IMR-90 (cell line): ENCODE data around the gene STUB1. TPM values are rescaled to one million over a fixed set of nuclear protein-coding genes. Genes with fewer than 3 reads are reported as not detected.
A peak's percentile ranks its signal among the peaks of the same experiment; 100 is the strongest.

Source experiments
- ATAC-seq: fragments of 200-7000 bp; cut with Tn5 transposase; 2 replicates; pipeline ENCODE4 v1.9.1; 2020; ENCODE audit warnings: low read depth, mild to moderate bottlenecking, moderate library complexity
- BruUV-seq: library from RNA; stranded (reverse); fragments of 400-500 nt; replicated peaks from 2 replicates; lab custom pipeline; 2021; lab: Mats Ljungman, UMichigan
- CTCF ChIA-PET: fragments of 300-600 bp; formaldehyde crosslinking; extraction: SDS; loops from one replicate; lab custom pipeline; 2021; ENCODE audit warnings: antibody characterized with exemption; lab: Yijun Ruan, JAX
- POLR2A ChIA-PET: fragments of 300-600 bp; sonication (Branson Sonifier 250); formaldehyde crosslinking; loops from one replicate; lab custom pipeline; 2022; ENCODE audit warnings: antibody characterized with exemption; ENCODE audit not compliant: unreplicated experiment; lab: Charles Lee
- DNase-seq: peaks from one replicate; pipeline ENCODE4 v3.0.0; 2013
- H2AFZ ChIP-seq: replicated peaks from 2 replicates; pipeline ENCODE3; 2013; ENCODE audit warnings: low read length, mild to moderate bottlenecking; ENCODE audit not compliant: poor library complexity
- H2AK5ac ChIP-seq: 2 replicates; pipeline ENCODE4 v1.6.1; 2013; ENCODE audit warnings: low read depth, low read length, inconsistent platforms
- H2AK9ac ChIP-seq: replicated peaks from 2 replicates; pipeline ENCODE3; 2013; ENCODE audit warnings: mild to moderate bottlenecking, low read depth, low read length, moderate library complexity; ENCODE audit not compliant: poor library complexity
- H2BK120ac ChIP-seq: 2 replicates; pipeline ENCODE4 v1.6.1; 2013; ENCODE audit warnings: low read depth, low read length, inconsistent platforms
- H2BK15ac ChIP-seq: 3 replicates; pipeline ENCODE4 v1.6.1; 2013; ENCODE audit warnings: low read depth, low read length, inconsistent platforms
- H2BK20ac ChIP-seq: 2 replicates; pipeline ENCODE4 v1.6.1; 2013; ENCODE audit warnings: low read depth, mild to moderate bottlenecking, inconsistent platforms, low read length, moderate library complexity
- H2BK5ac ChIP-seq: 2 replicates; pipeline ENCODE4 v1.6.1; 2013; ENCODE audit warnings: mild to moderate bottlenecking, low read depth, low read length, inconsistent platforms; ENCODE audit not compliant: poor library complexity, severe bottlenecking
- H3K14ac ChIP-seq: replicated peaks from 2 replicates; pipeline ENCODE4 v1.6.1; 2013; ENCODE audit warnings: low read depth, low read length, inconsistent platforms
- H3K18ac ChIP-seq: 2 replicates; pipeline ENCODE4 v1.6.1; 2013; ENCODE audit warnings: low read depth, low read length, control low read depth
- H3K23ac ChIP-seq: 2 replicates; pipeline ENCODE4 v1.6.1; 2013; ENCODE audit warnings: low read depth, low read length, inconsistent platforms
- H3K27ac ChIP-seq: 2 replicates; pipeline ENCODE4 v1.5.1; 2013; ENCODE audit warnings: mild to moderate bottlenecking, control low read depth, low read length; ENCODE audit not compliant: insufficient read depth
- H3K27me3 ChIP-seq: 2 replicates; pipeline ENCODE4 v1.6.1; 2013; ENCODE audit warnings: low read length; ENCODE audit not compliant: control insufficient read depth, insufficient read depth
- H3K36me3 ChIP-seq: 2 replicates; pipeline ENCODE4 v1.6.1; 2013; ENCODE audit warnings: low read length, mixed read lengths; ENCODE audit not compliant: control insufficient read depth, insufficient read depth
- H3K4ac ChIP-seq: 2 replicates; pipeline ENCODE4 v1.6.1; 2013; ENCODE audit warnings: low read depth, low read length, inconsistent platforms
- H3K4me1 ChIP-seq: 2 replicates; pipeline ENCODE4 v1.6.1; 2013; ENCODE audit warnings: low read length, mixed read lengths; ENCODE audit not compliant: control insufficient read depth, insufficient read depth
- H3K4me2 ChIP-seq: 2 replicates; pipeline ENCODE4 v1.6.1; 2013; ENCODE audit warnings: low read depth, mild to moderate bottlenecking, control low read depth, low read length, moderate library complexity
- H3K4me3 ChIP-seq: 2 replicates; pipeline ENCODE4 v1.5.1; 2013; ENCODE audit warnings: low read depth, mild to moderate bottlenecking, control low read depth, low read length, moderate library complexity; ENCODE audit not compliant: insufficient read depth
- H3K56ac ChIP-seq: 2 replicates; pipeline ENCODE4 v1.6.1; 2013; ENCODE audit warnings: low read length, inconsistent platforms; ENCODE audit not compliant: insufficient read depth; ENCODE audit errors: extremely low read depth
- H3K79me1 ChIP-seq, 2 experiments: 2 replicates each; pipeline ENCODE4 v1.6.1; 2013; ENCODE audit warnings: low read length in 2 of 2, inconsistent platforms in 1 of 2, low read depth in 1 of 2
- H3K9ac ChIP-seq: 2 replicates; pipeline ENCODE4 v1.6.1; 2013; ENCODE audit warnings: low read depth, low read length, control low read depth
- H3K9me1 ChIP-seq: 2 replicates; pipeline ENCODE4 v1.6.1; 2013; ENCODE audit warnings: low read length, inconsistent platforms; ENCODE audit not compliant: insufficient read depth
- H3K9me3 ChIP-seq: 2 replicates; pipeline ENCODE4 v1.6.1; 2013; ENCODE audit warnings: low read length; ENCODE audit not compliant: control insufficient read depth, insufficient read depth
- H4K20me1 ChIP-seq: 2 replicates; pipeline ENCODE4 v1.6.1; 2013; ENCODE audit warnings: low read length, inconsistent platforms; ENCODE audit not compliant: insufficient read depth
- H4K5ac ChIP-seq: 2 replicates; pipeline ENCODE4 v1.6.1; 2013; ENCODE audit warnings: mild to moderate bottlenecking, low read depth, low read length, control low read depth
- H4K8ac ChIP-seq, 2 experiments: 2 replicates each; pipeline ENCODE4 v1.6.1; 2013; ENCODE audit warnings: low read depth in 2 of 2, low read length in 2 of 2, control low read depth in 1 of 2, inconsistent platforms in 1 of 2
- H4K91ac ChIP-seq: 2 replicates; pipeline ENCODE4 v1.6.1; 2013; ENCODE audit warnings: low read depth, low read length, inconsistent platforms; ENCODE audit not compliant: insufficient read depth
- BHLHE40 ChIP-seq: fragments of 150-350 bp; IDR thresholded peaks from 2 replicates; pipeline ENCODE4 v1.6.1; 2016; ENCODE audit warnings: mild to moderate bottlenecking, low read depth, low read length
- CEBPB ChIP-seq: IDR thresholded peaks from 2 replicates; pipeline ENCODE4 v1.6.1; 2012; ENCODE audit warnings: low read depth, low read length, improper control_type of control experiment
- CHD1 ChIP-seq: IDR thresholded peaks from 2 replicates; pipeline ENCODE4 v1.6.1; 2012; ENCODE audit warnings: low read depth, low read length, improper control_type of control experiment
- MAFK ChIP-seq: IDR thresholded peaks from 2 replicates; pipeline ENCODE4 v1.6.1; 2012; ENCODE audit warnings: low read depth, low read length, improper control_type of control experiment
- MAZ ChIP-seq: IDR thresholded peaks from 2 replicates; pipeline ENCODE4 v1.6.1; 2012; ENCODE audit warnings: low read depth, mild to moderate bottlenecking, low read length, improper control_type of control experiment, moderate library complexity, borderline replicate concordance
- MXI1 ChIP-seq: IDR thresholded peaks from 2 replicates; pipeline ENCODE4 v1.6.1; 2012; ENCODE audit warnings: low read depth, mild to moderate bottlenecking, low read length, moderate library complexity, borderline replicate concordance
- POLR2A ChIP-seq: IDR thresholded peaks from 2 replicates; pipeline ENCODE4 v1.6.1; 2012; ENCODE audit warnings: mild to moderate bottlenecking, low read depth, low read length
- RCOR1 ChIP-seq: IDR thresholded peaks from 2 replicates; pipeline ENCODE4 v1.6.1; 2012; ENCODE audit warnings: mild to moderate bottlenecking, low read length, improper control_type of control experiment; ENCODE audit not compliant: insufficient replicate concordance
- RFX5 ChIP-seq: IDR thresholded peaks from 2 replicates; pipeline ENCODE4 v1.8.0; 2012; ENCODE audit warnings: low read depth, mild to moderate bottlenecking, low read length, moderate library complexity
- SMC3 ChIP-seq: fragments of 150-350 bp; IDR thresholded peaks from 2 replicates; pipeline ENCODE4 v1.6.1; 2016; ENCODE audit warnings: low read depth, mild to moderate bottlenecking, antibody characterized with exemption, low read length, moderate library complexity
- WGBS, 2 experiments: methylation state at CpG; one replicate each; pipeline versions ENCODE4 v1.1.5 to v1.1.7; 2013; ENCODE audit warnings: missing lambda C conversion rate in 2 of 2; ENCODE audit not compliant: insufficient read length in 1 of 2; ENCODE audit errors: extremely low coverage in 2 of 2; 5-methylcytosine and 5-hydroxymethylcytosine counted together
- dilution Hi-C: fragments of 300-500 bp; cut with HindIII; formaldehyde crosslinking; loops from one replicate; pipeline ENCODE4 v1.14.3; 2018; ENCODE audit warnings: low sequenced_read_pairs; ENCODE audit not compliant: unreplicated experiment
- in situ Hi-C: fragments of 300-500 bp; cut with MboI; formaldehyde crosslinking; loops from 3 replicates; pipeline ENCODE4 v1.14.3; 2019; ENCODE audit warnings: low sequenced_read_pairs, inconsistent platforms, mixed read lengths
- intact Hi-C: fragments of 100-400 bp; cut with micrococcal nuclease; formaldehyde crosslinking; loops from 2 replicates; pipeline ENCODE4 v1.10.0; 2022
- polyA plus RNA-seq, 3 experiments: library from polyadenylated mRNA; depleted of rRNA; stranded (reverse); fragments of >200 nt; gene quantifications; 2 replicates each; pipeline ENCODE4 v1.2.3, GENCODE V29; 2012; ENCODE audit warnings: low replicate concordance in 1 of 3
- total RNA-seq: library from RNA; depleted of rRNA; stranded (reverse); fragments of >200 nt; gene quantifications from 2 replicates; pipeline ENCODE4 v1.2.3, GENCODE V29; 2012
- TF ChIP-seq, protein P1 (sequence below): fragments of 150-350 bp; IDR thresholded peaks from 2 replicates; pipeline ENCODE4 v1.6.1; 2017; ENCODE audit warnings: mild to moderate bottlenecking, antibody characterized with exemption, low read length, low read depth
- TF ChIP-seq, protein P2 (sequence below): conservative IDR thresholded peaks from 2 replicates; pipeline ENCODE4 v1.5.1; 2012; ENCODE audit warnings: mild to moderate bottlenecking, low read depth, low read length, improper control_type of control experiment

Gene STUB1
- total and polyA plus RNA-seq, 2 of the 4 experiments (the other 2 are of a cell fraction), result 183 to 186 TPM

DNA sequence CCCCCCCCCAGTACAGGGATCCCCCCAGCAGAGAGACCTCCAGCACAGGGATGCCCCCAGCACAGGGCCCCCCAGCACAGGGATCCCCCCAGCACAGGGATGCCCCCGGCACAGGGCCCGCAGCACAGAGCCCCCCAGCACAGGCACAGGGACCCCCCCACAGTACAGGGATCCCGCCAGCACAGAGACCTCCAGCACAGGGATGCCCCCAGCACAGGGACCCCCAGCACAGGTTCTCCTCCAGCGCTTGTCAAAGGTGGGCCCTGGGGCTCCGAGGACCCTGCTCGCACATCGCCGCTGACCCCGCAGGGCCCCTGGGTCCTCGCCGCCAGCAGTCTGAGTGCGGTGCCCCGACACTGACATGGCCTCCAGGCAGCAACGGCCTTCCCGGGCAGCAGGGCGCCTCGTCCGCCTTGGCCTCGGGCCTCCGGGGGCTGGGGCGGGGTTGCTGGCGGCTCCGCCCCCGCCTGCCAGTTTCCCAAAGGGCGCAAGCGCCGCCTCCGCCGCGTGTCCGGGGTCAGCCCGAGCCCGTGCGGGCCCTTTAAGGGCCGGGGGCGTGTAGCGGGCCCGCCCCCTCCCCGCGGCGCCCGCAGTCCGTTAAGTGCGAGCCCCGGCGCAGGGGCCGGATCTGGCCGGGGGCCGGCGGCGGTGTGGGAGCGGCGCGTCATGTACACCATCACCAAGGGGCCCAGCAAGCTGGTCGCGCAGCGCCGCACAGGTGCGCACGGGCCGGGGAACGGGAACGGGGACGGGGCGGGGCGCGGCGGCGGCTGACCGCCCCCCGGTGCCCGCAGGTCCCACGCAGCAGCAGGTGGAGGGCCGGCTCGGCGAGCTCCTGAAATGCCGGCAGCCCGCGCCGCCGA lies 38.7 kb upstream of the STUB1 start, which contains the start of gene MCRIP2:
Gene MCRIP2 (plus strand): TSS at position 503 of the 863 bp plus-strand sequence. CDS start 164 bp downstream, at position 667.
- BruUV-seq, result no TSS peak
- CTCF ChIA-PET, result interaction anchor here (0.6 kb wide), 2 partner anchors 50 to 255 kb away, joined by 3 read pairs; no protein-coding TSS in a partner anchor
- in situ Hi-C loops, result loop anchor here (10.0 kb wide), 1 partner anchor 247 kb away; the partner anchor contains the start of gene NME4

More for the DNA sequence above, 38.7 kb upstream of the STUB1 start, which contains the start of gene MCRIP2:
- Histone ChIP-seq H3K4ac (peak within 1 kb of the TSS; percentile 74), H3K56ac (peak within 1 kb of the TSS; percentile 62; the same call in 1 of the 2 replicates), H2BK5ac (peak within 1 kb of the TSS; percentile 80), H3K27me3 (no peaks in the 10 kb centered on the region), H3K27ac (peak within 1 kb of the TSS; percentile 96), H3K9ac (peak within 1 kb of the TSS; percentile 99), H2AK9ac (peak within 1 kb of the TSS; percentile 91), H2AK5ac (peak within 1 kb of the TSS; percentile 37), H2AFZ (peak within 1 kb of the TSS; percentile 90), H3K14ac (peak within 1 kb of the TSS; percentile 95), H3K36me3 (no peaks in the 10 kb centered on the region), H4K20me1 (peaks cover under 1% of the 10 kb centered on the region; the same call in 1 of the 2 replicates), H2BK20ac (no peak within 1 kb of the TSS), H2BK15ac (no peak within 1 kb of the TSS), H3K18ac (peak within 1 kb of the TSS; percentile 95), H3K79me1 (peaks cover 3 to 32% of the 10 kb centered on the region in 2 experiments; a peak in 2 of 4 replicates), H3K9me1 (peaks cover 11% of the 10 kb centered on the region; the same call in 1 of the 2 replicates), H3K4me2 (peak within 1 kb of the TSS; percentile 99), H4K5ac (peak within 1 kb of the TSS; percentile 98), H4K8ac (peak within 1 kb of the TSS; percentile 92 to 94; a peak in 3 of 4 replicates), H4K91ac (peak within 1 kb of the TSS; percentile 26), H3K23ac (peak within 1 kb of the TSS; percentile 79; the same call in 1 of the 2 replicates), H3K4me1 (peaks cover 13% of the 10 kb centered on the region), H3K4me3 (peak within 1 kb of the TSS; percentile 100), H2BK120ac (0 out of 2 replicates have a peak within 1 kb of the TSS, but pooled peaks have one; percentile 1), H3K9me3 (no peaks in the 10 kb centered on the region)
- WGBS, 2 experiments, result 1% methylated on average over 43 of the region's 81 CpGs; no CpG with 5 or more reads in 1 of the 2 experiments
- TF ChIP-seq MAZ (peak; percentile 76; the same call in 1 of the 2 replicates), CEBPB (no peak), BHLHE40 (peak; percentile 66), POLR2A (0 out of 2 replicates have a peak, but pooled peaks have one; percentile 24), CHD1 (no peak), RFX5 (no peak), MXI1 (peak; percentile 73; the same call in 1 of the 2 replicates), RCOR1 (no peak), SMC3 (no peak), MAFK (no peak)
- TF ChIP-seq, protein P1, sequence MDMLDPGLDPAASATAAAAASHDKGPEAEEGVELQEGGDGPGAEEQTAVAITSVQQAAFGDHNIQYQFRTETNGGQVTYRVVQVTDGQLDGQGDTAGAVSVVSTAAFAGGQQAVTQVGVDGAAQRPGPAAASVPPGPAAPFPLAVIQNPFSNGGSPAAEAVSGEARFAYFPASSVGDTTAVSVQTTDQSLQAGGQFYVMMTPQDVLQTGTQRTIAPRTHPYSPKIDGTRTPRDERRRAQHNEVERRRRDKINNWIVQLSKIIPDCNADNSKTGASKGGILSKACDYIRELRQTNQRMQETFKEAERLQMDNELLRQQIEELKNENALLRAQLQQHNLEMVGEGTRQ, result no peak
- TF ChIP-seq, protein P2, sequence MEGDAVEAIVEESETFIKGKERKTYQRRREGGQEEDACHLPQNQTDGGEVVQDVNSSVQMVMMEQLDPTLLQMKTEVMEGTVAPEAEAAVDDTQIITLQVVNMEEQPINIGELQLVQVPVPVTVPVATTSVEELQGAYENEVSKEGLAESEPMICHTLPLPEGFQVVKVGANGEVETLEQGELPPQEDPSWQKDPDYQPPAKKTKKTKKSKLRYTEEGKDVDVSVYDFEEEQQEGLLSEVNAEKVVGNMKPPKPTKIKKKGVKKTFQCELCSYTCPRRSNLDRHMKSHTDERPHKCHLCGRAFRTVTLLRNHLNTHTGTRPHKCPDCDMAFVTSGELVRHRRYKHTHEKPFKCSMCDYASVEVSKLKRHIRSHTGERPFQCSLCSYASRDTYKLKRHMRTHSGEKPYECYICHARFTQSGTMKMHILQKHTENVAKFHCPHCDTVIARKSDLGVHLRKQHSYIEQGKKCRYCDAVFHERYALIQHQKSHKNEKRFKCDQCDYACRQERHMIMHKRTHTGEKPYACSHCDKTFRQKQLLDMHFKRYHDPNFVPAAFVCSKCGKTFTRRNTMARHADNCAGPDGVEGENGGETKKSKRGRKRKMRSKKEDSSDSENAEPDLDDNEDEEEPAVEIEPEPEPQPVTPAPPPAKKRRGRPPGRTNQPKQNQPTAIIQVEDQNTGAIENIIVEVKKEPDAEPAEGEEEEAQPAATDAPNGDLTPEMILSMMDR, result no peak
- dilution Hi-C loops, result no loop called here
- POLR2A ChIA-PET, result no interaction called here
- ATAC-seq (peak; percentile 79), DNase-seq (peak; percentile 61)
- intact Hi-C loops, result no loop called here
